WERI-Rb-1 (cell line): Measurements from ENCODE around the gene LASP1.

Experiments
- DNase-seq: peaks from one replicate; pipeline ENCODE4 v3.0.0-alpha.2; 2020
- H3K27ac ChIP-seq: fragments of 250-450 bp; sonication (Bioruptor Pico); 2 replicates; pipeline ENCODE4 v1.5.1; 2020; ENCODE audit warnings: mild to moderate bottlenecking, moderate library complexity
- H3K27me3 ChIP-seq: fragments of 250-450 bp; sonication (Bioruptor Pico); 2 replicates; pipeline ENCODE4 v1.5.1; 2021; ENCODE audit warnings: mild to moderate bottlenecking, low read depth, moderate library complexity; ENCODE audit not compliant: insufficient read depth, severe bottlenecking
- H3K36me3 ChIP-seq: fragments of 250-450 bp; sonication (Bioruptor Pico); 2 replicates; pipeline ENCODE4 v1.5.1; 2020; ENCODE audit warnings: mild to moderate bottlenecking, moderate library complexity
- H3K4me3 ChIP-seq: 2 replicates; pipeline ENCODE4 v1.5.1; 2011; ENCODE audit warnings: low read depth, mild to moderate bottlenecking, control low read depth, low read length
- H3K9me3 ChIP-seq: fragments of 250-450 bp; sonication (Bioruptor Pico); 2 replicates; pipeline ENCODE4 v1.5.1; 2021; ENCODE audit warnings: mild to moderate bottlenecking, moderate library complexity; ENCODE audit not compliant: severe bottlenecking
- CTCF ChIP-seq: IDR thresholded peaks from 2 replicates; pipeline ENCODE4 v1.5.1; 2011; ENCODE audit warnings: low read depth, mild to moderate bottlenecking, control low read depth, inconsistent platforms, low read length

The LASP1 gene

GRCh38 chr17:38885728-38886642 is 16.1 kb downstream of the LASP1 start:
- Histone ChIP-seq H3K4me3 (peak overlapping the region; percentile 11), H3K36me3 (peaks cover 18% of the 10 kb centered on the region), H3K27me3 (no peaks in the 10 kb centered on the region), H3K9me3 (no peaks in the 10 kb centered on the region), H3K27ac (peak overlapping the region; percentile 60)
- no peak for TF ChIP-seq CTCF
- DNase-seq, result peak; percentile 90

GRCh38 chr17:38886643-38887010 is 16.8 kb downstream of the LASP1 start:
- Histone ChIP-seq H3K27me3 (no peaks in the 10 kb centered on the region), H3K27ac (peak overlapping the region; percentile 46; the same call in 1 of the 2 replicates), H3K36me3 (peaks cover 12% of the 10 kb centered on the region), H3K9me3 (no peaks in the 10 kb centered on the region), H3K4me3 (no peak overlapping the region)
- no peak for DNase-seq
- TF ChIP-seq CTCF, result no peak

- Histone ChIP-seq H3K27ac (no peak overlapping the region), H3K36me3 (peaks cover 22% of the 10 kb centered on the region), H3K4me3 (no peak overlapping the region), H3K27me3 (no peaks in the 10 kb centered on the region), H3K9me3 (no peaks in the 10 kb centered on the region)
- no peak for DNase-seq
- no peak for TF ChIP-seq CTCF
These were observed 19.0 kb downstream of the LASP1 start for GRCh38 chr17:38888842-38889241.

GRCh38 chr17:38889745-38890409 is 20.0 kb downstream of the LASP1 start:
- H3K27ac ChIP-seq, result no peak overlapping the region
- DNase-seq, result no peak
- no peaks in the 10 kb centered on the region for H3K27me3 ChIP-seq
- no peak overlapping the region for H3K4me3 ChIP-seq
- no peaks in the 10 kb centered on the region for H3K9me3 ChIP-seq
- no peak for TF ChIP-seq CTCF
- peaks cover 21% of the 10 kb centered on the region for H3K36me3 ChIP-seq

GRCh38 chr17:38890410-38890746 is 20.5 kb downstream of the LASP1 start:
- peaks cover 17% of the 10 kb centered on the region for H3K36me3 ChIP-seq
- DNase-seq, result no peak
- H3K27ac ChIP-seq, result no peak overlapping the region
- H3K27me3 ChIP-seq, result no peaks in the 10 kb centered on the region
- H3K9me3 ChIP-seq, result no peaks in the 10 kb centered on the region
- H3K4me3 ChIP-seq, result no peak overlapping the region
- TF ChIP-seq CTCF, result no peak
